DOHH2 (cell line): ENCODE data around the gene HMX3.
A peak's percentile ranks its signal among the peaks of the same experiment; 100 is the strongest.

ENCODE experiments used
- H3F3A ChIP-seq: fragments of 200-600 bp; sonication (generic), shearing (Covaris generic); 2 replicates; pipeline ENCODE4 v1.6.0; 2016; ENCODE audit warnings: antibody characterized with exemption, mild to moderate bottlenecking; ENCODE audit not compliant: control insufficient read depth, insufficient read depth
- H3K27ac ChIP-seq: fragments of 200-600 bp; sonication (generic); 2 replicates; pipeline ENCODE4 v1.5.1; 2014; ENCODE audit warnings: low read depth, mild to moderate bottlenecking, low read length, moderate library complexity
- H3K27me3 ChIP-seq: fragments of 200-600 bp; sonication (generic); 2 replicates; pipeline ENCODE4 v1.6.1; 2014; ENCODE audit warnings: mild to moderate bottlenecking, low read length, mixed read lengths; ENCODE audit not compliant: control insufficient read depth
- H3K36me3 ChIP-seq: fragments of 200-600 bp; sonication (generic); 2 replicates; pipeline ENCODE4 v1.6.1; 2014; ENCODE audit warnings: mild to moderate bottlenecking, low read length, moderate library complexity, mixed read lengths; ENCODE audit not compliant: control insufficient read depth
- H3K4me1 ChIP-seq: fragments of 200-600 bp; sonication (generic); 2 replicates; pipeline ENCODE4 v1.6.1; 2014; ENCODE audit warnings: mild to moderate bottlenecking, low read length, mixed read lengths; ENCODE audit not compliant: control insufficient read depth
- H3K4me2 ChIP-seq: fragments of 200-600 bp; sonication (generic); 2 replicates; pipeline ENCODE4 v1.6.0; 2014; ENCODE audit warnings: mild to moderate bottlenecking, low read length, moderate library complexity
- H3K4me3 ChIP-seq: fragments of 200-600 bp; sonication (generic); 2 replicates; pipeline ENCODE4 v1.5.1; 2014; ENCODE audit warnings: mild to moderate bottlenecking, low read length, mixed read lengths
- H3K79me2 ChIP-seq: fragments of 200-600 bp; sonication (generic); 2 replicates; pipeline ENCODE4 v1.6.1; 2014; ENCODE audit warnings: mild to moderate bottlenecking, low read length, mixed read lengths; ENCODE audit not compliant: control insufficient read depth
- H3K9me2 ChIP-seq: fragments of 200-600 bp; sonication (generic); replicated peaks from 2 replicates; pipeline ENCODE4 v1.6.1; 2014; ENCODE audit warnings: mild to moderate bottlenecking, low read length, mixed read lengths; ENCODE audit not compliant: control insufficient read depth
- H3K9me3 ChIP-seq: fragments of 200-600 bp; sonication (generic); 2 replicates; pipeline ENCODE4 v1.6.1; 2014; ENCODE audit warnings: antibody characterized with exemption, low read length, mixed read lengths; ENCODE audit not compliant: control insufficient read depth, insufficient read depth
- H4K20me1 ChIP-seq: fragments of 200-600 bp; sonication (generic); 2 replicates; pipeline ENCODE4 v1.6.0; 2014; ENCODE audit warnings: low read depth, mild to moderate bottlenecking, antibody characterized with exemption, low read length, moderate library complexity; ENCODE audit not compliant: control insufficient read depth, insufficient read depth
- EZH2phosphoT487 ChIP-seq: fragments of 200-600 bp; sonication (generic); IDR thresholded peaks from 2 replicates; pipeline ENCODE4 v1.6.1; 2017; ENCODE audit warnings: borderline replicate concordance, mild to moderate bottlenecking, antibody characterized with exemption, low read length, moderate library complexity, mixed read lengths
- TF ChIP-seq, protein P1 (sequence below): fragments of 200-600 bp; sonication (generic); IDR thresholded peaks from one replicate; pipeline ENCODE4 v1.5.1; 2014; ENCODE audit warnings: antibody characterized with exemption, mild to moderate bottlenecking, low read depth, low read length; ENCODE audit not compliant: poor library complexity, severe bottlenecking

The HMX3 gene

DNA sequence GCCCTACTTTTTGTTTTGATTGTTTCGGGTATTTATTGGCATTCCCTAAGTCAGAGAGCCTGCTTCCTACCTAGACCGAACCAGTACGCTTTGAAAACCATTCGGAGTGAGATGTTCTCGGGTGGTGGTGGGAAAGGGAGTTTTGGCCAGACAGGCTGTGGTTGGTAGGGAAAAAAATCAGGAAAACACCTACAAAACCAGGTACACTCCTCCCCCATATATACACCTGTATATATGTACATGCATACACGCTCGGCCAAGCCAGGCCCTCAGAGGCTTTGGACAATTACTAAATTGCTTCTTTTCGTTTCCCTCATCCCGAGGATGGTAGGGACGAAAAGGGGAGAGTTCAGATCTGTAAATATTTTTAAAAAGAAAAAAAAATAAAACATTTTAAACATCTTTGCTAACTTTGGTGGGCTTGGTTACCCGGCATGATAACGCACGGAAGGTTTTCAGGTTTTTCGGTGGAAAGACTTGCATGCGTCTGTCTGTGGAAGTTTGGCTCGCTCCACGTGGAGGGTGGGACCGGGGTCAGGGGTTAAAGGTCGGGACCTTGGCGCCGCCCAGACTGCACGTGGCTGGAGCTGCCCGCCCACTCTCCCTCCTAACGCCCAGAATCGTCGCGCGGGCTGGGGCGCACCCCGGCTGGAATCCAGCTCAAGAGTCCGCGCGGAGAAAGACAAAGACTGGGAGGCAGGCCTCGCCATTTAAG is 14.7 kb downstream of the HMX3 start:
- H3K27ac ChIP-seq, result no peak overlapping the region
- peak overlapping the region; percentile 34 for H3K4me3 ChIP-seq
- H3K9me3 ChIP-seq, result no peaks in the 10 kb centered on the region
- peaks cover 4% of the 10 kb centered on the region; the same call in 1 of the 2 replicates for H3F3A ChIP-seq
- peak overlapping the region; percentile 43 for H3K4me2 ChIP-seq
- H3K79me2 ChIP-seq, result peaks cover 12% of the 10 kb centered on the region
- peaks cover 23% of the 10 kb centered on the region for H3K4me1 ChIP-seq
- H3K36me3 ChIP-seq, result peaks cover 17% of the 10 kb centered on the region
- no peaks in the 10 kb centered on the region for H3K9me2 ChIP-seq
- TF ChIP-seq EZH2phosphoT487, result no peak; the same call in 1 of the 2 replicates
- TF ChIP-seq, protein P1, sequence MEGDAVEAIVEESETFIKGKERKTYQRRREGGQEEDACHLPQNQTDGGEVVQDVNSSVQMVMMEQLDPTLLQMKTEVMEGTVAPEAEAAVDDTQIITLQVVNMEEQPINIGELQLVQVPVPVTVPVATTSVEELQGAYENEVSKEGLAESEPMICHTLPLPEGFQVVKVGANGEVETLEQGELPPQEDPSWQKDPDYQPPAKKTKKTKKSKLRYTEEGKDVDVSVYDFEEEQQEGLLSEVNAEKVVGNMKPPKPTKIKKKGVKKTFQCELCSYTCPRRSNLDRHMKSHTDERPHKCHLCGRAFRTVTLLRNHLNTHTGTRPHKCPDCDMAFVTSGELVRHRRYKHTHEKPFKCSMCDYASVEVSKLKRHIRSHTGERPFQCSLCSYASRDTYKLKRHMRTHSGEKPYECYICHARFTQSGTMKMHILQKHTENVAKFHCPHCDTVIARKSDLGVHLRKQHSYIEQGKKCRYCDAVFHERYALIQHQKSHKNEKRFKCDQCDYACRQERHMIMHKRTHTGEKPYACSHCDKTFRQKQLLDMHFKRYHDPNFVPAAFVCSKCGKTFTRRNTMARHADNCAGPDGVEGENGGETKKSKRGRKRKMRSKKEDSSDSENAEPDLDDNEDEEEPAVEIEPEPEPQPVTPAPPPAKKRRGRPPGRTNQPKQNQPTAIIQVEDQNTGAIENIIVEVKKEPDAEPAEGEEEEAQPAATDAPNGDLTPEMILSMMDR, result no peak
- H4K20me1 ChIP-seq, result peaks cover 7% of the 10 kb centered on the region; the same call in 1 of the 2 replicates
- peaks cover 40% of the 10 kb centered on the region for H3K27me3 ChIP-seq

DNA sequence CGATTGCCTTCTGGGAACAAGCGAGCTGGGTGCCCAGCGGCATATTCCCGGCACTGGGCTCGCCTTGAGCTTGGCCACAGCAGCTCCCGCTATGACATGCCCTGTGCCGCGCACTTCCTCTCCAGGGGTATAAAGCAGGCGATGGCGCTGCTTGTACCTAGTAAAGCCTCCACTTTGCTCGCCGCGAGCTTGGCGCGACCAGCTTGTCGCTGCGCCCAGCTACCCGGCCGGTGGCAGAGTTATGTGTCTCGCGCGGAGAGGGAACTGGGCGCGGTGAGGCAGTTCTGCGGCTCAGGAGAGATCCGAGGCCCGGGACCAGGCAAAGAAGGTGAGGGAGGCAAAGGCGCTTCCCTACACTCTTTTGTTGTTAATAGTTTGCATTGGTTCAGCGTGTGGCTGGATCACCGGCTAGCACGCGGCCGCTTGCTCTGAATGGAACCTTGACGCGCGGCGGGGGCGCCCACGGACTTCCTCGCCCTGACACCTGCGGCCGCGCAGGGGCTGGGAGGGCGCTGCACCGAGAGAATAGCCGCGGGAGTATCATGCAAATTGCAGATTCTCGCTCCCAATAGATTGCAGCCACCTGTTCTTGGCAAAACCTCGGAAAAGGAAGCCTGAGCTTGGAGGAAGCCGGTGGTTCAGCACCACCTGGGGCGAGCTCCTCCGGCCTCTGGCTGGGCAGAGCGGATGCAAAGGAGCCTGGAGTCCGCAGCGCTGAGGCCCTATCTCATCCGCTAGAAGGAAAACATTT is 15.4 kb downstream of the HMX3 start:
- H3K4me3 ChIP-seq, result peak overlapping the region; percentile 34
- peaks cover 14% of the 10 kb centered on the region for H4K20me1 ChIP-seq
- H3K4me1 ChIP-seq, result peaks cover 31% of the 10 kb centered on the region
- TF ChIP-seq, protein P1, result no peak
- TF ChIP-seq EZH2phosphoT487, result no peak
- H3K27me3 ChIP-seq, result peaks cover 36% of the 10 kb centered on the region
- peaks cover 24% of the 10 kb centered on the region for H3K36me3 ChIP-seq
- no peak overlapping the region for H3K27ac ChIP-seq
- peaks cover 20% of the 10 kb centered on the region for H3K79me2 ChIP-seq
- H3K4me2 ChIP-seq, result peak overlapping the region; percentile 43
- no peaks in the 10 kb centered on the region for H3K9me2 ChIP-seq
- H3F3A ChIP-seq, result peaks cover 4% of the 10 kb centered on the region; the same call in 1 of the 2 replicates
- no peaks in the 10 kb centered on the region for H3K9me3 ChIP-seq

DNA sequence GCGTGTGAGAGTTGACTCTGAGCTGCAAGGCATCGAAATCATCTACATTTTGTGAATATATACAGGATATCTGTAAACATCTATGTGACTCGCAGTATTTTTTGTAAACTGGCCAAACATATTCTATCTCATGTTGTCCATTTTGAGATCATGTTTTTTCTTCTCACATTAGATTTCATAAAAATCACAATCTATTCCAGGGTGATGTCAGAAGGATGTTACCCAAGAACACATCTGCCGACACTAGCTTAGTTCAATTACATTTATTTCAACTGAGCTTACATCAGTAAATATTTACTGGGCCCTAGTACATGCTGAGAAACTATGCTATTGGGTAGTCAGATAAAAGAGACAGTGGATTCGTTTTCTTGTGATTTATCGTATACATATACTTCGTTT is 16.0 kb downstream of the HMX3 start:
- TF ChIP-seq, protein P1, result no peak
- no peak for TF ChIP-seq EZH2phosphoT487
- Histone ChIP-seq H3K79me2 (peaks cover 25% of the 10 kb centered on the region), H3K36me3 (peaks cover 30% of the 10 kb centered on the region), H3K4me2 (peak overlapping the region; percentile 43), H3K27ac (no peak overlapping the region), H3F3A (peaks cover 4% of the 10 kb centered on the region; the same call in 1 of the 2 replicates), H3K9me2 (no peaks in the 10 kb centered on the region), H3K27me3 (peaks cover 36% of the 10 kb centered on the region), H3K4me3 (peak overlapping the region; percentile 34), H3K9me3 (no peaks in the 10 kb centered on the region), H4K20me1 (peaks cover 20% of the 10 kb centered on the region), H3K4me1 (peaks cover 36% of the 10 kb centered on the region)
